GM19463 (cell line): ENCODE data around the gene RPL31.
A peak's percentile ranks its signal among the peaks of the same experiment; 100 is the strongest.

ENCODE experiments used
- ATAC-seq: cut with Tn5 transposase; IDR thresholded peaks from one replicate; pipeline ENCODE4 v1.9.1; 2021; ENCODE audit warnings: mild to moderate bottlenecking, moderate library complexity; ENCODE audit not compliant: unreplicated experiment

RPL31 gene

GRCh38 chr2:101001691-101002561 lies at the start of gene RPL31:
TSS of gene RPL31 (plus strand) at chr2:101002289. CDS start at chr2:101002702, 413 bp downstream.
- ATAC-seq = peak; percentile 98

GRCh38 chr2:100952512-100952911 lies 49.6 kb upstream of the RPL31 start:
- no peak for ATAC-seq

- no peak for ATAC-seq
Measured at GRCh38 chr2:100953406-100954043, 48.6 kb upstream of the RPL31 start.

GRCh38 chr2:100954044-100954420 lies 48.1 kb upstream of the RPL31 start:
- no peak for ATAC-seq

GRCh38 chr2:100955226-100955625 lies 46.9 kb upstream of the RPL31 start:
- ATAC-seq = no peak

GRCh38 chr2:100956081-100956480 lies 46.0 kb upstream of the RPL31 start:
- ATAC-seq = no peak

GRCh38 chr2:100957996-100958653 lies 44.0 kb upstream of the RPL31 start:
- no peak for ATAC-seq

- no peak for ATAC-seq
Measured at GRCh38 chr2:100959225-100959880, 42.7 kb upstream of the RPL31 start.

GRCh38 chr2:100960688-100961087 lies 41.4 kb upstream of the RPL31 start:
- no peak for ATAC-seq

GRCh38 chr2:100962366-100963025 lies 39.6 kb upstream of the RPL31 start:
- no peak for ATAC-seq

GRCh38 chr2:100963026-100963375 lies 39.1 kb upstream of the RPL31 start:
- ATAC-seq = no peak

- ATAC-seq = no peak
Measured at GRCh38 chr2:100964222-100964621, 37.9 kb upstream of the RPL31 start.

- no peak for ATAC-seq
Measured at GRCh38 chr2:100964681-100965169, 37.4 kb upstream of the RPL31 start.

GRCh38 chr2:100965596-100965995 lies 36.5 kb upstream of the RPL31 start:
- no peak for ATAC-seq

- ATAC-seq = no peak
Measured at GRCh38 chr2:100967716-100968115, 34.4 kb upstream of the RPL31 start.

- no peak for ATAC-seq
Measured at GRCh38 chr2:100968146-100969145, 33.6 kb upstream of the RPL31 start.

- no peak for ATAC-seq
Measured at GRCh38 chr2:100969998-100970397, 32.1 kb upstream of the RPL31 start.

- ATAC-seq = no peak
Measured at GRCh38 chr2:100971221-100971620, 30.9 kb upstream of the RPL31 start.

- no peak for ATAC-seq
Measured at GRCh38 chr2:100972452-100972851, 29.6 kb upstream of the RPL31 start.
